HEK293 (cell line): ENCODE measurements around the gene PPM1L.
A peak's percentile ranks its signal among the peaks of the same experiment; 100 is the strongest.

Experiments
- ATF2 ChIP-seq: fragments of 450-650 bp; formaldehyde crosslinking; IDR thresholded peaks from 2 replicates; pipeline ENCODE4 v1.5.1; 2016; ENCODE audit warnings: missing biosample characterization, missing genetic modification characterization, low read depth
- ELK4 ChIP-seq: IDR thresholded peaks from 2 replicates; pipeline ENCODE4 v1.6.1; 2011; ENCODE audit warnings: mild to moderate bottlenecking, low read depth, low read length, borderline replicate concordance
- GLI2 ChIP-seq: fragments of 450-650 bp; formaldehyde crosslinking; IDR thresholded peaks from 2 replicates; pipeline ENCODE4; 2017; ENCODE audit warnings: missing biosample characterization, missing genetic modification characterization, low read depth, borderline replicate concordance
- INSM2 ChIP-seq: fragments of 450-650 bp; formaldehyde crosslinking; IDR thresholded peaks from 2 replicates; pipeline ENCODE4 v1.5.1; 2016; ENCODE audit warnings: missing biosample characterization, missing genetic modification characterization
- KLF1 ChIP-seq: fragments of 450-650 bp; formaldehyde crosslinking; IDR thresholded peaks from 2 replicates; pipeline ENCODE4 v1.5.1; 2016; ENCODE audit warnings: missing biosample characterization, missing genetic modification characterization
- MEIS1 ChIP-seq: sonication (generic); formaldehyde crosslinking; IDR thresholded peaks from 2 replicates; pipeline ENCODE4 v1.8.1; 2022; ENCODE audit warnings: missing genetic modification reagents, mild to moderate bottlenecking, borderline replicate concordance
- MYNN ChIP-seq: fragments of 450-650 bp; formaldehyde crosslinking; IDR thresholded peaks from 2 replicates; pipeline ENCODE4 v1.5.1; 2016; ENCODE audit warnings: missing biosample characterization, missing genetic modification characterization, borderline replicate concordance
- PRDM6 ChIP-seq: fragments of 450-650 bp; formaldehyde crosslinking; IDR thresholded peaks from 2 replicates; pipeline ENCODE4 v1.5.1; 2017; ENCODE audit warnings: missing biosample characterization, missing genetic modification characterization
- SALL2 ChIP-seq: fragments of 450-650 bp; formaldehyde crosslinking; IDR thresholded peaks from 2 replicates; pipeline ENCODE4 v1.5.0; 2017; ENCODE audit warnings: missing biosample characterization, mild to moderate bottlenecking, missing genetic modification characterization, borderline replicate concordance
- SCRT1 ChIP-seq: fragments of 450-650 bp; formaldehyde crosslinking; IDR thresholded peaks from 2 replicates; pipeline ENCODE4 v1.5.1; 2016; ENCODE audit warnings: missing biosample characterization, missing genetic modification characterization, borderline replicate concordance
- ZBTB20 ChIP-seq: fragments of 450-650 bp; formaldehyde crosslinking; IDR thresholded peaks from 2 replicates; pipeline ENCODE4 v1.5.1; 2016; ENCODE audit warnings: missing biosample characterization, missing genetic modification characterization
- ZBTB48 ChIP-seq: fragments of 450-650 bp; formaldehyde crosslinking; IDR thresholded peaks from 2 replicates; pipeline ENCODE4 v1.5.1; 2016; ENCODE audit warnings: missing biosample characterization, missing genetic modification characterization
- ZNF121 ChIP-seq: fragments of 450-650 bp; formaldehyde crosslinking; IDR thresholded peaks from 2 replicates; pipeline ENCODE4 v1.5.1; 2016; ENCODE audit warnings: missing biosample characterization, missing genetic modification characterization
- ZNF140 ChIP-seq: fragments of 450-650 bp; formaldehyde crosslinking; IDR thresholded peaks from 2 replicates; pipeline ENCODE4 v1.5.1; 2016; ENCODE audit warnings: missing biosample characterization, missing genetic modification characterization
- ZNF184 ChIP-seq: fragments of 450-650 bp; IDR thresholded peaks from 2 replicates; pipeline ENCODE4 v1.5.1; 2018; ENCODE audit warnings: missing biosample characterization, mild to moderate bottlenecking, missing genetic modification characterization
- ZNF266 ChIP-seq: fragments of 450-650 bp; formaldehyde crosslinking; IDR thresholded peaks from 2 replicates; pipeline ENCODE4 v1.5.1; 2016; ENCODE audit warnings: missing biosample characterization, missing genetic modification characterization, low read depth
- ZNF274 ChIP-seq, 2 experiments: fragments of 200-500 bp in 1 of 2; fragments of 450-650 bp in 1 of 2; sonication (Bioruptor generic) in 1 of 2; formaldehyde crosslinking in 1 of 2; IDR thresholded peaks; 2 replicates each; pipeline versions ENCODE4 v1.5.1 to v1.6.1; 2014 to 2016; ENCODE audit warnings: borderline replicate concordance in 1 of 2, inconsistent platforms in 1 of 2, low read length in 1 of 2, missing biosample characterization in 1 of 2, missing genetic modification characterization in 1 of 2
- ZNF292 ChIP-seq: fragments of 450-650 bp; formaldehyde crosslinking; IDR thresholded peaks from 2 replicates; pipeline ENCODE4 v1.5.1; 2016; ENCODE audit warnings: low read depth, missing biosample characterization, missing genetic modification characterization, borderline replicate concordance
- ZNF404 ChIP-seq: fragments of 450-650 bp; formaldehyde crosslinking; IDR thresholded peaks from 2 replicates; pipeline ENCODE4 v1.5.1; 2017; ENCODE audit warnings: missing biosample characterization, missing genetic modification characterization
- ZNF529 ChIP-seq: fragments of 450-650 bp; formaldehyde crosslinking; IDR thresholded peaks from 2 replicates; pipeline ENCODE4 v1.5.1; 2017; ENCODE audit warnings: missing genetic modification characterization, missing biosample characterization; ENCODE audit not compliant: insufficient replicate concordance
- ZNF600 ChIP-seq: fragments of 450-650 bp; formaldehyde crosslinking; IDR thresholded peaks from 2 replicates; pipeline ENCODE4 v1.5.1; 2016; ENCODE audit warnings: missing biosample characterization, missing genetic modification characterization
- ZNF677 ChIP-seq: fragments of 450-650 bp; IDR thresholded peaks from 2 replicates; pipeline ENCODE4 v1.5.0; 2018; ENCODE audit warnings: missing biosample characterization, mild to moderate bottlenecking, missing genetic modification characterization, moderate library complexity
- ZNF692 ChIP-seq: fragments of 450-650 bp; formaldehyde crosslinking; IDR thresholded peaks from 2 replicates; pipeline ENCODE4 v1.5.1; 2016; ENCODE audit warnings: missing biosample characterization, missing genetic modification characterization
- ZNF792 ChIP-seq: fragments of 450-650 bp; formaldehyde crosslinking; IDR thresholded peaks from 2 replicates; pipeline ENCODE4 v1.5.1; 2016; ENCODE audit warnings: missing biosample characterization, missing genetic modification characterization
- ZNF843 ChIP-seq: fragments of 450-650 bp; formaldehyde crosslinking; IDR thresholded peaks from 2 replicates; pipeline ENCODE4 v1.5.1; 2016; ENCODE audit warnings: missing biosample characterization, missing genetic modification characterization
- ZSCAN4 ChIP-seq: fragments of 450-650 bp; formaldehyde crosslinking; IDR thresholded peaks from 2 replicates; pipeline ENCODE4 v1.5.1; 2017; ENCODE audit warnings: missing biosample characterization, missing genetic modification characterization

Gene PPM1L

GRCh38 chr3:160801386-160802118 lies 45.5 kb downstream of the PPM1L start (continued):
- TF ChIP-seq PRDM6 (tag by site-specific recombination) (peak; percentile 24; the same call in 1 of the 2 replicates), ZNF692 (tag by site-specific recombination) (0 out of 2 replicates have a peak, but pooled peaks have one; percentile 34), ZNF184 (tag by site-specific recombination) (no peak), ZNF266 (tag by site-specific recombination) (no peak), ZNF529 (tag by site-specific recombination) (no peak), MEIS1 (no peak), ZNF140 (tag by site-specific recombination) (no peak), ZNF600 (tag by site-specific recombination) (peak; percentile 41; the same call in 1 of the 2 replicates), GLI2 (tag by site-specific recombination) (no peak), ATF2 (tag by site-specific recombination) (no peak), ZBTB48 (tag by site-specific recombination) (peak; percentile 48; the same call in 1 of the 2 replicates), ZNF121 (tag by site-specific recombination) (no peak), INSM2 (tag by site-specific recombination) (no peak), ZNF404 (tag by site-specific recombination) (no peak), ZNF274 (IDR thresholded peaks at IDR 0.05; ENCODE audit: low read length) (no peak), ZNF274 (tag by site-specific recombination; IDR thresholded peaks at IDR 0.05; ENCODE audit: borderline replicate concordance) (no peak), ZNF292 (no peak), ZSCAN4 (no peak), MYNN (tag by site-specific recombination) (no peak), ZBTB20 (tag by site-specific recombination) (no peak), KLF1 (tag by site-specific recombination) (no peak), ZNF843 (tag by site-specific recombination) (no peak), ELK4 (no peak), SCRT1 (tag by site-specific recombination) (no peak), ZNF792 (tag by site-specific recombination) (no peak), ZNF677 (tag by site-specific recombination) (no peak), SALL2 (tag by site-specific recombination) (no peak)
